ENCODE data around the gene NIN. TPM values are rescaled to one million over a fixed set of nuclear protein-coding genes. Genes with fewer than 3 reads are reported as not detected.

NIN gene
- total RNA-seq, 4 donors from 2014 or later, result 22.3 to 25.5 (median 22.5) TPM

- intact Hi-C loops (cut with DNase I), result no loop called here
- no peak overlapping the region for H3K27ac ChIP-seq
- H3K27me3 ChIP-seq, result no peaks in the 10 kb centered on the region
- 86 to 90% methylated on average over 8 of the region's 8 CpGs for WGBS, 2 donors
- no peak for TF ChIP-seq POLR2A (IDR thresholded peaks at IDR 0.05)
- no peak for TF ChIP-seq CTCF (IDR thresholded peaks at IDR 0.05)
- H3K9me3 ChIP-seq, result no peaks in the 10 kb centered on the region
- no peak overlapping the region for H3K4me3 ChIP-seq (replicated peaks in 1 of 3)
- H3K4me1 ChIP-seq, result no peaks in the 10 kb centered on the region
- DNase-seq, result no peak
- peaks cover 0 to 4% of the 10 kb centered on the region in 2 donors for H3K36me3 ChIP-seq
Observed at GRCh38 chr14:50794068-50794645, 36.8 kb downstream of the NIN start.

- Histone ChIP-seq H3K27ac (no peak overlapping the region), H3K4me3 (replicated peaks in 1 of 3) (no peak overlapping the region), H3K9me3 (no peaks in the 10 kb centered on the region), H3K36me3 (peaks cover 0 to 4% of the 10 kb centered on the region in 2 donors), H3K4me1 (no peaks in the 10 kb centered on the region), H3K27me3 (no peaks in the 10 kb centered on the region)
- WGBS, 2 donors, result 92 to 95% methylated on average over 14 of the region's 14 CpGs
- intact Hi-C loops (cut with DNase I), result no loop called here
- no peak for DNase-seq
- TF ChIP-seq CTCF (IDR thresholded peaks at IDR 0.05) (no peak), POLR2A (IDR thresholded peaks at IDR 0.05) (no peak)
Observed at GRCh38 chr14:50792634-50793068, 38.3 kb downstream of the NIN start.

- 87 to 91% methylated on average over 6 of the region's 6 CpGs for WGBS, 2 donors
- Histone ChIP-seq H3K4me3 (replicated peaks in 1 of 3) (no peak overlapping the region), H3K27me3 (no peaks in the 10 kb centered on the region), H3K36me3 (peaks cover 0 to 4% of the 10 kb centered on the region in 2 donors), H3K27ac (no peak overlapping the region), H3K9me3 (no peaks in the 10 kb centered on the region), H3K4me1 (no peaks in the 10 kb centered on the region)
- no peak for TF ChIP-seq CTCF (IDR thresholded peaks at IDR 0.05)
- no peak for TF ChIP-seq POLR2A (IDR thresholded peaks at IDR 0.05)
- no peak for DNase-seq
- intact Hi-C loops (cut with DNase I), result no loop called here
Observed at GRCh38 chr14:50792051-50792477, 38.9 kb downstream of the NIN start.

GRCh38 chr14:50791201-50791600, 39.8 kb downstream of the NIN start:
- peaks cover 0 to 4% of the 10 kb centered on the region in 2 donors for H3K36me3 ChIP-seq
- no peak overlapping the region for H3K27ac ChIP-seq
- no peaks in the 10 kb centered on the region for H3K4me1 ChIP-seq
- TF ChIP-seq POLR2A (IDR thresholded peaks at IDR 0.05) (no peak), CTCF (IDR thresholded peaks at IDR 0.05) (no peak)
- no peaks in the 10 kb centered on the region for H3K9me3 ChIP-seq
- H3K4me3 ChIP-seq (replicated peaks in 1 of 3), result no peak overlapping the region
- no peaks in the 10 kb centered on the region for H3K27me3 ChIP-seq
- DNase-seq, result no peak
- intact Hi-C loops (cut with DNase I), result no loop called here
- 89% methylated on average over 3 of the region's 3 CpGs for WGBS, 2 donors

GRCh38 chr14:50790589-50790988, 40.4 kb downstream of the NIN start:
- H3K4me3 ChIP-seq (replicated peaks in 1 of 3), result no peak overlapping the region
- no peak overlapping the region for H3K27ac ChIP-seq
- TF ChIP-seq POLR2A (IDR thresholded peaks at IDR 0.05), result no peak
- TF ChIP-seq CTCF (IDR thresholded peaks at IDR 0.05), result no peak
- no peaks in the 10 kb centered on the region for H3K9me3 ChIP-seq
- H3K27me3 ChIP-seq, result no peaks in the 10 kb centered on the region
- H3K4me1 ChIP-seq, result no peaks in the 10 kb centered on the region
- 88 to 94% methylated on average over 2 of the region's 2 CpGs for WGBS, 2 donors
- DNase-seq, result no peak
- H3K36me3 ChIP-seq, result peaks cover 0 to 4% of the 10 kb centered on the region in 2 donors
- intact Hi-C loops (cut with DNase I), result no loop called here
